ENCODE results near the gene ATF7.

ATF7 gene

GRCh38 chr12:53561590-53561953, 64.6 kb downstream of the ATF7 start:
- CTCF ChIA-PET = interaction anchor here (0.8 kb wide), 1 partner anchor 34 kb away, joined by 5 read pairs; no protein-coding TSS in a partner anchor
- no peak for TF ChIP-seq CTCF (conservative IDR thresholded peaks at IDR 0.05; ENCODE audit: low read depth)
- DNase-seq (ENCODE audit: low spot score) = peak; percentile 87
- POLR2A ChIA-PET (ENCODE audit: low non-redundant PET) = interaction anchor here (0.7 kb wide), 1 partner anchor 19 kb away, joined by 3 read pairs; no protein-coding TSS in a partner anchor
- no peak overlapping the region for H3K27ac ChIP-seq

- no peak for DNase-seq (ENCODE audit: low spot score)
- CTCF ChIA-PET = no interaction called here
- H3K27ac ChIP-seq = no peak overlapping the region; the same call in 1 of the 2 replicates
- POLR2A ChIA-PET (ENCODE audit: low non-redundant PET) = no interaction called here
- no peak for TF ChIP-seq CTCF (conservative IDR thresholded peaks at IDR 0.05; ENCODE audit: low read depth)
Measured at GRCh38 chr12:53560912-53561589, 65.1 kb downstream of the ATF7 start.

- ChIA-PET POLR2A (ENCODE audit: low non-redundant PET) (no interaction called here), CTCF (no interaction called here)
- TF ChIP-seq CTCF (conservative IDR thresholded peaks at IDR 0.05; ENCODE audit: low read depth) = no peak
- H3K27ac ChIP-seq = peak overlapping the region; percentile 67
- no peak for DNase-seq (ENCODE audit: low spot score)
Measured at GRCh38 chr12:53560351-53560750, 65.8 kb downstream of the ATF7 start.

- POLR2A ChIA-PET (ENCODE audit: low non-redundant PET) = no interaction called here
- CTCF ChIA-PET = no interaction called here
- DNase-seq (ENCODE audit: low spot score) = no peak
- no peak for TF ChIP-seq CTCF (conservative IDR thresholded peaks at IDR 0.05; ENCODE audit: low read depth)
- H3K27ac ChIP-seq = no peak overlapping the region
Measured at GRCh38 chr12:53558631-53559030, 67.6 kb downstream of the ATF7 start.

GRCh38 chr12:53552361-53553327, 73.5 kb downstream of the ATF7 start:
- POLR2A ChIA-PET (ENCODE audit: low non-redundant PET) = no interaction called here
- CTCF ChIA-PET = no interaction called here
- DNase-seq (ENCODE audit: low spot score) = no peak
- H3K27ac ChIP-seq = no peak overlapping the region
- no peak for TF ChIP-seq CTCF (conservative IDR thresholded peaks at IDR 0.05; ENCODE audit: low read depth)

- no peak for TF ChIP-seq CTCF (conservative IDR thresholded peaks at IDR 0.05; ENCODE audit: low read depth)
- no peak for DNase-seq (ENCODE audit: low spot score)
- POLR2A ChIA-PET (ENCODE audit: low non-redundant PET) = no interaction called here
- CTCF ChIA-PET = interaction anchor here (0.7 kb wide), 1 partner anchor 191 kb away, joined by 3 read pairs; no protein-coding TSS in a partner anchor
- no peak overlapping the region for H3K27ac ChIP-seq
Measured at GRCh38 chr12:53551889-53552291, 74.3 kb downstream of the ATF7 start.
